IPS-18c (cell line): ENCODE measurements around the gene FUZ.
A peak's percentile ranks its signal among the peaks of the same experiment; 100 is the strongest.

Source experiments
- H3K4me3 ChIP-seq: 2 replicates; pipeline ENCODE4 v1.7.0; 2013; ENCODE audit warnings: low read depth, mild to moderate bottlenecking, low read length, moderate library complexity; ENCODE audit not compliant: insufficient read depth
- H3K9me3 ChIP-seq: one replicate; pipeline ENCODE4 v1.6.1; 2013; ENCODE audit warnings: mild to moderate bottlenecking, low read length, moderate library complexity; ENCODE audit not compliant: control insufficient read depth, insufficient read depth

FUZ gene

DNA sequence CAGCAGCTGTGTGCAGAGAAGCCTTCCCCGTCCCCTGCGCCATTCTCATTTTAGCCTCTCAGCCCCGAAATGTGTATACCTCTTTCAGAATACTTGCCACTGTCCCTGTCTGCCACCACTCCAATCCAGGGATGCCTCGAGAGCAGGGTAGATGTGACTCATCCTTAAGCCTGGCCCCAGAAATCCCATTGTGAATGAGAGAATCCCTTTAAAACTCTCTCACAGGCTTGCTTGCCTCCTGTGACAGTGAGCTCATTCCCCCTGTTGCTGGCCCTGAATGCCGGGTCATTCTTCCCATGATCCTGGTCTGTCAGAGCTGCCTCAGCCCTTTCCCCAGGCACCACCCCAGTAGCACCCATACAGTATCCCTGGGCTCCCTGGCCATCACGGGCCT, 36.7 kb downstream of the FUZ start:
- Histone ChIP-seq H3K4me3 (no peak overlapping the region), H3K9me3 (no peaks in the 10 kb centered on the region)

DNA sequence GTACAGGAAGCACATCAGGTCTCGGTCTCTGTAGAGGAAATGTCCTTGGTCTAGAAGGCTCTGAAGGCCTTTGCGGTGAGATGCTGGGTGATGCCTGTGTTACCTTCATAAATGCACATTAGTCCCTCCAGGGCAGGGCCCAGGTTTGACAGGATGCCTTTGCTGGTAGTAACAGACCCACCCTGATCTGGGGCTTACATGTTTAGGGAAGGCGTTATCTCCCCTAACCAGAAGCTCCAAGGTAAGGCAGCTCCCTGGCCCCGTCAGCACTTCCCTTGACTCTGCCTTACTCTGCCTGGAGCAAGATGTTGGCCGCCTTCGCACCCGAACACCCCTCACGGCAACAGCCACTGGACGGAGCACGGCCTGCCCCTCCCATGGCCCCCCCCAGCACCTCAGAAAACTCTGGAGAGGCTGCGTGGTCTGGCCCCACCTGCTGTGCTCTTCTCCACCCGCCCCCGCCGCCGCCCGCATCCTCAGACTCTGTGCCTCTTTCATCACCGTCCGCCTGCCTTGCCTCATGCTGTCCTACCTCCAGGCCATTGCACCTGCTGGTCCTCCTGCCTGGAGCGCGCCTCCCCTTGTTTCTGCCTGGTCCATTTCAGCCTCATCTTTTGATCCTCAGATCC, 37.2 kb downstream of the FUZ start:
- H3K9me3 ChIP-seq, result no peaks in the 10 kb centered on the region
- no peak overlapping the region for H3K4me3 ChIP-seq

DNA sequence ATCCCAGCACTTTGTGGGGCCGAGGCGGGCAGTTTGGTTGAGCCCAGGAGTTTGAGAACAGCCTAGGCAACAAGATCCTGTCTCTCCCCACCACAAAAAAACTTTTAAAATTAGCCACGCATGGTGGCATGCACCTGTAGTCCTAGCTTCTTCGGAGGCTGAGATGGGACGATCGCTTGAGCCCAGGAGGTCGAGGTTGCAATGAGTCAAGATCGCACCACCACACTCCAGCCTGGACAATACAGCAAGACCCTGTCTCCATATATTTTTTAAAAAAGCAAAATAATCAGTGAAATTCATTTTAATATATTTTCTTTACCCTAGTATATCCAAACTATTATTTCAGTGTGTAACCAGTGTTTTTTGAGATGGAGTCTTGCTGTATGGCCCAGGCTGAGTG, 38.1 kb downstream of the FUZ start:
- Histone ChIP-seq H3K4me3 (no peak overlapping the region), H3K9me3 (no peaks in the 10 kb centered on the region)

DNA sequence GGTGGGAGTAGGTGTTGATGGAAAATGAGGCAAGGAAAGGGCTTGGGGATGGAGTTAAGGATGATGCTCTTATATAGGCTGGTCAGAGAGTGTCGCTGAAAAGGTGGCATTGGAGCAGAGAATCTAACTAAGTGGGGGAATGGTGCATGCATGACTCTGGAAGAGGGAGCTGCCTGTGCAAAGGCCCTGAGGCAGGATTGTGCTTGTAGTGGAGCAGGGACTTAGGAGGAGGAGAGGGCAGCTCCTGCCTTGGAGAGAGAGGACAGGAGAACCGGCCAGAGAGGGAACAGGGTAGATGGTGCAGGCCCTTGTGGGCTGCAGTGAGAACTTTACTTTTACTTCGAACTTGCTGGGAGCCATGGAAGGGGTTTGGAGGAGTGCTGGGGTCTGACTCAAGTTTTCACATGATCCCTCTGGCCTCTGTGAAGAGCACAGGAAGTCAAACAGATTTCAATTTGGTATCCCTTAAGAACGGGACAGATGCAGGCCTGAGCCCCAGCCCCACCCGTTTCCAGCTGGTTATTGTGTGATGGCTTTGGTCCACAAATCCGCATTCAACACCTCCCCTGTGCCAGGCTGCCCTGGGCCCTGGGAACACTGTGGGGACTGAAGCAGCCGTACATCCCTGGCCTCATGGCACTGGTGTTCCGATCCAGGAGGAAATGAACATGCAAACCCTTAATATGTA, 39.3 kb downstream of the FUZ start:
- H3K4me3 ChIP-seq, result no peak overlapping the region

DNA sequence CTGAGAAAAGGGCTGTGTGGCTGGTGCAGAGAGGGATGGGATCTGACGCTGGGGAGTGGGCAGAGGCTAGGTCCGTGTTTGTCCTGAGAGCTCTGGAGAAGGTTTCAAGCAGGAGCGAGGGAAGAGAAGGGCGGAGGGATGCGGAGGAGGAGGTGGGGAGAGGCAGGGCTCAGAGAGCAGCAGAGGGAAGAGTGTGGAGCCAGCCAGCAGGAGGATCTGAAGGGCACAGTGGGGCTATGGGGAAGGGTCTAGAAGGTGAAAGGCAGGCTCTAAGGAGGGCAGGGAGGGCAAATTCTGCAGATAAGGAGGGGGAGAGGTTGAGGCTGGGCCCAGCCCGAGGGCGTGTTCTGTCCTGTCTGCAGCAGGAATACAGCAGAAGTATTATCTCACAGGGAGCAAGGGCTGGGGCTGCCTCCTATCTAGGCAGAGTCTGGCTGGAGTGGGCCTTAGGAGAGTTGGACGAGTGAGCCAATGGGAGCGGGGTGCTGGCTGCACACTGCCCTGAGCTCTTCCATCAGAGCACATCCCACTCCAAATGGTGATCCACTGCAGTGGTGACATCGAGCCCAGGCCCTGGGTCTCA, 40.2 kb downstream of the FUZ start:
- Histone ChIP-seq H3K9me3 (no peaks in the 10 kb centered on the region), H3K4me3 (no peak overlapping the region)

More for the DNA sequence above, 39.3 kb downstream of the FUZ start:
- no peaks in the 10 kb centered on the region for H3K9me3 ChIP-seq

DNA sequence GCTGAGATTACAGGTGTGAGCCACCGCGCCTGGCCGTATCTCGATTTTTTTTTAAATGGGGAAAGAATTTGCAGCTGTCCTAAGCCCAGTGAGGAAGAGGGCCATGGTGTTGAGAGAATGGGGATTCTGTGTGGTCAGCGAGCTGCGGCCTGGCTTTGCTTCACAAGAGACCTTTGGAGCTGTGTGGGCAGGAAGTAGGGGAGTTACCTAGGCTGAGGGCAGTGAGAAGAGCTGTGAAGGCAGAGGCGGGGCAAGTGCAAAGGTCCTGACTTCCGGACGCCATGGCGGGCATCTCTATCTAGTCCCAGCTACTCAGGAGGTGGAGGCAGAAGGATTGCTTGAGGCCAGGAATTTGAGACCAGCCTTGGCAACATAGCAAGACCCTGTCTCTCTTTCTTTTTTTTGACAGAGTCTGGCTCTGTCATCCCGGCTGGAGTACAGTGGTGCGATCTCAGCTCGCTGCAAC, 41.4 kb downstream of the FUZ start:
- H3K4me3 ChIP-seq, result no peak overlapping the region
- no peaks in the 10 kb centered on the region for H3K9me3 ChIP-seq

DNA sequence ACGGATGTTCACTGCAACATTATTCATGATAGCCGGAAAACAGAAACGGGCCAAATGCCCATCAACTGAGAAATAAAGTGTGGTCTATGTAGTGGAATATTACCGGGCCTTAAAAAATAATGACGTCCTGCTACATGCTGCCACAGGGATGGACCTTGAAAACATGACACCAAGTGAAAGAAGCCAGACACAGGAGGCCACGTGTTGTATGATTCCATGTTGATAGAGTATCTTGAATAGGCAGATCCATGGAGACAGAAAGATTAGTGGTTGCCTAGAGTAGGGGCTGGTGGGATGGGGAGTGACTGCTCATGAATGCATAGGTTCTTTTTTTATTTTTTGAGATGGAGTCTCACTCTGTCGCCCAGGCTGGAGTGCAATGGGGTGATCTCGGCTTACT, 42.6 kb downstream of the FUZ start:
- Histone ChIP-seq H3K4me3 (no peak overlapping the region), H3K9me3 (no peaks in the 10 kb centered on the region)

DNA sequence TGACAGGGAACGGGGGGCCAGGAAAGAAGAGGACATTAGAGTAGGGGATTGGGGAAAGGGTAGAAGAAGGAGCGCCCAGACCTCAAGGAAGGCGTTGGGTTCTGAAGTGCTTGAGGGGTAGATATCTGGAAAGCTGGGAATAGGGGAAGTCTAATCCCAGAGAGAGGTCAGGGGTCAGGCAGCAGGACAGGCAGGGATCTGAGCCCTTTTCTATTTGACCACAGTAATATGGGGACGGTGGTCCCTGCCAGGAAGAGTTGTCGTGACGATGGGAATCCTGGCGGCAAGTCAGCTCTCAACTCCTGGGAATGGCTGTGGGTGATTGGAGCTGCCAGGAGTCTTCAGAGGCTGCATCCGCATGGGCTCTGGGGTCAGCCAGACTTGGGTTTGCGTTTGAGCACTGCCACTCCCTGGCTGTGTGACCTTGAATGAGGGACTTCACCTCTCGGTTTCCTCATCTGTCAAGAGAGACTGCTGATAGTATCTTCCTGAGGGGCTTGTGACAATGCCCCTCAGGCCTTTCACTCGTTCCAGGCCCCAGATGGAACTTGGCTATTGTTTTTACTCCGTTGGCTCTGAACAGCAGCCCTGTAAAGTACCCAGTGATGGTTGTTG, 45.0 kb downstream of the FUZ start:
- H3K9me3 ChIP-seq, result no peaks in the 10 kb centered on the region
- H3K4me3 ChIP-seq, result peak overlapping the region; percentile 81

DNA sequence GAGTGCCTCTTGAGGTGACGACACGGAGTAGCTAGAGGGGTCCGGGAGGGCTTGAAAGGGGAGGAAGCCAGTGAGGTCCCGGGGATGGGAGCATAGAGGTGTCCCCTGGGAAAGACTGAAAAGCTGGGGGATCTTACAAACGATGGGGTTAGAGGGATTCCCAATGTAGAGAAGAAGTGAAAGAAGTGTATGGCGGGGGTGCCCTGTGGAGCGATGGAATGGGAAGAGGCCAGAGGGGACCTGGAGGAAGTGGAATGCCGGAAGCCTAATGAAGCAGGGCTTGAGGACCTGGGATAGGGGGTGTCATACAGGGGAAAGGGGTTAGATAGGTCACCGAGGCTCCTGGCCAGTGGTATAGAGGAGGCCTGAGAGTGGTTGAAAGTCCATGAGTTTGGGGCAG, 45.7 kb downstream of the FUZ start:
- Histone ChIP-seq H3K4me3 (peak overlapping the region; percentile 81), H3K9me3 (no peaks in the 10 kb centered on the region)

DNA sequence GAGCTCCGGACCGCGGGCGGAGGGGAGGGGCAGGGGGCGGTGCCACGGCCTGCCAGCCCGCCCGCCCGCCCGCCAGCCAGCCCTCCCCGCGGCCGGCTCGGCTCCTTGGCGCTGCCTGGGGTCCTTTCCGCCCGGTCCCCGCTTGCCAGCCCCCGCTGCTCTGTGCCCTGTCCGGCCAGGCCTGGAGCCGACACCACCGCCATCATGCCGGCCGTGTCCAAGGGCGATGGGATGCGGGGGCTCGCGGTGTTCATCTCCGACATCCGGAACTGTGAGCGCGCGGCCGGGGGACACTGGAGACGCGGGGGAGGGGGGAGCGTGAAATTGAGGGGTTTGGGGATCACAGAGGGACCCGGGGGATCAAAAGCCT, 46.2 kb downstream of the FUZ start, which contains the start of gene AP2A1:
Gene AP2A1, plus strand, starts transcription at position 72 of the 370 bp plus-strand sequence. Its CDS starts 133 bp downstream, at position 205.
- Histone ChIP-seq H3K9me3 (no peaks in the 10 kb centered on the region), H3K4me3 (peak within 1 kb of the TSS; percentile 81)

DNA sequence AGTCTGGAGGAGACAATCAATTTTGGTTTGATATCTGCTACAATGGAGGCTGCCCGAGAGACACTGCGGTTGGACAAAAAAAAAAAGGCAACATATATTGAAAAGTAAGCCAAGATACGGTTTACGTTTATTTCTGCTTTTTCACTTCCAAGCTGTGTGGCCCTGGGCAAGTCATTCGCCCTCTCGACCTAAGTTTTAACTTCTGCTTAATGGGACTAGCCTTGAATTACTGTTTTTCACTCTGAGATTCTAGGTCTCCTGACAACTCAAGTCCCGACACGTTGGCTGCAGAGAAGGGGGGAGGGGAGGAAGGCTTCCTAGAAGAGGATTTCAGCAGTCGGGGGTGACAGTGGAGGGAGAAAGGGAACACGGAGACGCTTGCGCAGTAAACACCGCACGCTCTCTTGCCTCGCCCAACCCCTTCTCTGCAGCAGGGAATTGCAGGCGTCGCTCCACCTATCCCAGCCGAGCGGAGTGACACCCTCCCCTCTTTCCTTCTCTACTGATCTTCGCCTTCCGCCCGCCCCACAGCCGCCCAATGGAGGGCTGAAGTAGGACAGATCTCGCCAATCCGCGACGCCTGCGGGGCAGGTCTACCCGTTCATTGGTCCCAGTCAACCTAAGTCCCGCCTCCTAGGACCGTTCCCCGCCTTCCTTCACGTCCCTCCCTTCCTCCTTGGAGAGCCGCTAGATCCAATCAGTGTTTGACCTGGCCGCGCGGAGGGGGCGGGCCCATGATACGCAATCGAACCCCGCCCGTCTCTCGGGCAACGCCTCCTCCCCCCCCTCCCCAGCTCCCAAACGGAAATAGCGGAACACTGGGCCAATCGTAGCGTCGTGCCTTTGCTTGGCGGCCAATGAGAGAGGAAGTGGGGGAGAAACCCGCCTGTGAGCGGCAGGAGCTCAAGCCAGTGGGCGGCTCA, 46.8 kb downstream of the FUZ start:
- peak overlapping the region; percentile 50; the same call in 1 of the 2 replicates for H3K4me3 ChIP-seq
- no peaks in the 10 kb centered on the region for H3K9me3 ChIP-seq

DNA sequence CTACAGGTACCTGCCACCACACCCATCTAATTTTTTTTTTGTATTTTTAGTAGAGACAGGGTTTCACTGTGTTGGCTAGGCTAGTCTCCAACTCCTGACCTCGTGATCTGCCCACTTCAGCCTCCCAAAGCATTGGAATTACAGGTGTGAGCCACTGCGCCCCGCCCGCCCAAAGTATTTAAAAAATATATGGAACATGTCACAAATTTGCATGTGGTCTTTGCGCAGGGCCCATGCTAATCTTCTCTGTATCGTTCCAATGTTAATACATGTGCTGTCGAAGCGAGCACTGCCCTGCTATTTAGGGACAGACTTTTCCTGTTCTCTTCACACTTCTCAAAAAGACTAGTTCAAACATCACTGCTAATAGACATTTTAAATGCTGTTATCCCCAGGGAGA, 48.8 kb downstream of the FUZ start:
- Histone ChIP-seq H3K4me3 (no peak overlapping the region), H3K9me3 (no peaks in the 10 kb centered on the region)

DNA sequence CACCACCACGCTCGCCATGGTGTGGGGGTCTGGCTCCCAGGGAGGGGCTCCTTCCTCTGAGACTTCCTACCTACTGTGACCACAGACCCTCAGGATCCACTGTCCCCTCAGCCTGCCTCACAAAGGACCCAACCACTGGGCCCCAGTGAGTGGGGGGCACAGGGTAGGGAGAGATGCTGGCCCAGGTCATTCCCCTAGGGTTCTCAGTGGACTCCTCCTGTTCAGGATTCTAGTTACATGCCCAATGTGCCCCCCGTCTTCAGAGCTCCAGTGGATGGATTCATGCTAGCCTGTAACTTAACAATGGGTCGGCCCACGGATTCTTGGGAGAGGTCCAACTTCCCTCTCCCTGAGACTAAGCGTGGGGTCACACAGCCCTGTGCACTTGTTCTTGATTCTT, 49.9 kb downstream of the FUZ start, which contains the start of gene TSKS:
Gene TSKS, minus strand, starts transcription at position 77 of the 400 bp plus-strand sequence. Its CDS starts 59 bp downstream, at position 18.
- Histone ChIP-seq H3K9me3 (no peaks in the 10 kb centered on the region), H3K4me3 (no peak within 1 kb of the TSS)

DNA sequence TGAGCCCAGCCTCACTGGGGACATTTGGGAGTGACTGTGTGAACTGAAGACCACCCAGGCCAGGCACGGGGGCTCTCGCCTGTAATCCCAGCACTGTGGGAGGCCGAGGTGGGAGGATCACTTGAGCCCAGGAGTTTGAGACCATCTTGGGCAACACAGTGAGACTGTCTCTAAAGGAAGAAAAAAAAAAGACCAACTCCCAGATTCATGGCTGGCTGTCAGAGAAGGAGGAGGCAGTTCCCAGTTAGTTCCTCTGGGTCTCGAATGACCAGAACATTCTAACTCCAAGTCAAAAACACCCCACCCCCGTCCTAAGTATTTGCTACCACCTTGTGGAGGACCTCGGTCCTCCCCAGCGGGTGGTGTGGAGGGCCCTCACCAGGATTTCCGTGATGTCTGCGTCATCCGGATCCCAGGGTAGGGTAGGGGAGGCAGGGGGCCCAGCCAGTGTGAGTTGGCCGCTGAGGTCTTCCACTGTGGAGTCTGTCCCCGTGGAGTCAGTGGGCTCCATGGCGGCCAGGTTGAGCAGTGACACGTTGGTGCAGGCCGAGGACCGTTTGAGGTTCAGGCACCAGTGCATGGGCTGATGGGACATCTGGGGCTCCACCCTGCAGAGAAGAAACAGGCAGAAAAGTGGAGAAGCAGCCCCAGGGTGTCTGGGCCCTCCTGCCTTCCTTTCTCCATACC, 51.3 kb downstream of the FUZ start:
- Histone ChIP-seq H3K9me3 (no peaks in the 10 kb centered on the region), H3K4me3 (no peak overlapping the region)

DNA sequence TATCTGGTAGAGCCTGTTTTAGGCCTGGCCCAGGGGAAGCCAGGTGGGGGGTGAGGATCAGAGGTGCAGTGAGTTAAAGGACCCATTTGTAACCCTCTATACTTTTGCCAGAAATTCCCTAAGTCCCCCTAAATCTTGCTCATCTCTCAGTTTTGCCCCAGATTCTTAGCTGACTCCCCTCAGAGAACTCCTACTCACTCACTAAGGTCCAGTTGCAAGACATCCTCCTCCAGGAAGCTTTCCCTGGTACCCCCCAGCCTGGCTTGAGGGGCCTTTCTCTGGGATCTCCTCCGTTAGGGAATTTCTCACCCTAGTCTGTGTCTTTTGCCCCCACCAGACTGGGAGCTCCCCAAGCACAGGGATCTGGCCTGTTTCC, 51.9 kb downstream of the FUZ start:
- H3K9me3 ChIP-seq, result no peaks in the 10 kb centered on the region
- no peak overlapping the region for H3K4me3 ChIP-seq

DNA sequence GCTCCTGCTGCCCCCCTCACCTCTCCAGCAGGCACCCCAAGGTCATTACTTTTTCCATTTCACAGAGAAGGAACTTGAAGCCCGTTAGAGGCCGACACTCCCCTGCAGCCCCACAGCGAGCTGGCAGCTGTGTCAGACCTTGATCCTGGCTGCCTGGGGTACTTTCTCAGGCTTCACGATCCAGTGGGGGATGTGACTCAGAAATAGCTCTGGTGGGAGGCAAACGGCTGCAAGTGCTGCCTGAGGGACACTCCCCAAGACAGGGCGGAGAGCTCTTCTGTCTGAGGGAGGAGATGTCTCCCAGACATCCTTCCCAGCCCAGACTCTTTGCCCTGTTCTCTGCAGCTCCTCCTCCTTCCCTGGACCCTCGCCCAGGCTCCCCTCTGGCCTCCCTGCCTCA, 54.8 kb downstream of the FUZ start:
- peaks cover 2% of the 10 kb centered on the region for H3K9me3 ChIP-seq
- H3K4me3 ChIP-seq, result no peak overlapping the region
